ENCODE results near the gene SLC46A2.

GRCh38 chr9:112836394-112836793, 54.3 kb downstream of the SLC46A2 start:
- TF ChIP-seq EZH2 (IDR thresholded peaks at IDR 0.05; ENCODE audit: borderline replicate concordance, insufficient read depth, low read length, poor library complexity, severe bottlenecking) = no peak
- TF ChIP-seq POLR2AphosphoS5 (IDR thresholded peaks at IDR 0.05) = no peak
- no peak for TF ChIP-seq CTCF (IDR thresholded peaks at IDR 0.05; ENCODE audit: poor library complexity, severe bottlenecking)
- no peak for TF ChIP-seq EP300 (conservative IDR thresholded peaks at IDR 0.05; ENCODE audit: poor library complexity, severe bottlenecking)

All from neural cell (in vitro differentiated cells).